BJ (cell line): Measurements from ENCODE around the gene NPAS3. TPM values are rescaled to one million over a fixed set of nuclear protein-coding genes. Genes with fewer than 3 reads are reported as not detected.

ENCODE experiments used
- CTCF ChIA-PET: fragments of 350-600 bp; formaldehyde crosslinking; extraction: SDS; loops from one replicate; lab custom pipeline; 2021; ENCODE audit warnings: antibody characterized with exemption, inconsistent platforms; lab: Yijun Ruan, JAX
- POLR2A ChIA-PET: fragments of 300-600 bp; sonication (Branson Sonifier 250); formaldehyde crosslinking; extraction: SDS; loops from one replicate; lab custom pipeline; 2021; ENCODE audit warnings: antibody characterized with exemption; lab: Charles Lee
- DNase-seq: peaks from one replicate; pipeline ENCODE4 v3.0.0-alpha.2; 2011; ENCODE audit warnings: low read depth
- H3K27me3 ChIP-seq: 2 replicates; pipeline ENCODE4 v1.6.0; 2011; ENCODE audit warnings: low read length; ENCODE audit not compliant: control insufficient read depth, insufficient read depth
- H3K36me3 ChIP-seq: 2 replicates; pipeline ENCODE4 v1.5.1; 2011; ENCODE audit warnings: low read length; ENCODE audit not compliant: control insufficient read depth, insufficient read depth
- H3K4me3 ChIP-seq: 2 replicates; pipeline ENCODE4 v1.5.1; 2011; ENCODE audit warnings: low read depth, mild to moderate bottlenecking, control low read depth, low read length
- CTCF ChIP-seq: IDR thresholded peaks from 2 replicates; pipeline ENCODE4 v1.5.1; 2011; ENCODE audit warnings: low read depth, mild to moderate bottlenecking, control low read depth, inconsistent platforms, low read length, moderate library complexity; ENCODE audit not compliant: insufficient read depth
- polyA plus RNA-seq: library from polyadenylated mRNA; depleted of rRNA; stranded (reverse); fragments of >200 nt; gene quantifications from 2 replicates; pipeline ENCODE4 v1.2.3, GENCODE V29; 2011

The NPAS3 gene
- polyA plus RNA-seq, 1 experiment = 0.09 TPM

GRCh38 chr14:33413381-33413780 lies 474.7 kb downstream of the NPAS3 start:
- Histone ChIP-seq H3K27me3 (no peaks in the 10 kb centered on the region), H3K36me3 (no peaks in the 10 kb centered on the region), H3K4me3 (no peak overlapping the region)
- CTCF ChIA-PET = no interaction called here
- DNase-seq = no peak
- no peak for TF ChIP-seq CTCF
- POLR2A ChIA-PET = no interaction called here

GRCh38 chr14:33414041-33414440 lies 475.4 kb downstream of the NPAS3 start:
- ChIA-PET CTCF (no interaction called here), POLR2A (no interaction called here)
- no peaks in the 10 kb centered on the region for H3K36me3 ChIP-seq
- no peaks in the 10 kb centered on the region for H3K27me3 ChIP-seq
- TF ChIP-seq CTCF = no peak
- DNase-seq = no peak
- no peak overlapping the region for H3K4me3 ChIP-seq

- DNase-seq = no peak
- ChIA-PET POLR2A (no interaction called here), CTCF (no interaction called here)
Observed at GRCh38 chr14:33420051-33420627, 481.5 kb downstream of the NPAS3 start.

GRCh38 chr14:33430414-33431035 lies 491.8 kb downstream of the NPAS3 start:
- ChIA-PET POLR2A (no interaction called here), CTCF (interaction anchor here (1.9 kb wide), 1 partner anchor 9 kb away, joined by 5 read pairs; no protein-coding TSS in a partner anchor)
- no peaks in the 10 kb centered on the region; the same call in 1 of the 2 replicates for H3K27me3 ChIP-seq
- no peak overlapping the region for H3K4me3 ChIP-seq
- TF ChIP-seq CTCF = no peak
- no peak for DNase-seq
- no peaks in the 10 kb centered on the region for H3K36me3 ChIP-seq

More at GRCh38 chr14:33420051-33420627, 481.5 kb downstream of the NPAS3 start:
- Histone ChIP-seq H3K4me3 (no peak overlapping the region), H3K36me3 (no peaks in the 10 kb centered on the region), H3K27me3 (no peaks in the 10 kb centered on the region)
- no peak for TF ChIP-seq CTCF

- POLR2A ChIA-PET = no interaction called here
- CTCF ChIA-PET = interaction anchor here (0.8 to 1.4 kb wide), 3 partner anchors 21 to 360 kb away, joined by 3 to 4 read pairs (median 3); no protein-coding TSS in a partner anchor
- no peak for DNase-seq
Observed at GRCh38 chr14:33432407-33433023, 493.8 kb downstream of the NPAS3 start.

More at GRCh38 chr14:33432407-33433023, 493.8 kb downstream of the NPAS3 start:
- Histone ChIP-seq H3K27me3 (no peaks in the 10 kb centered on the region; the same call in 1 of the 2 replicates), H3K4me3 (no peak overlapping the region), H3K36me3 (no peaks in the 10 kb centered on the region)
- TF ChIP-seq CTCF = peak; percentile 52
